GM12878 (cell line): ENCODE results near the gene ATF6. TPM values are rescaled to one million over a fixed set of nuclear protein-coding genes. Genes with fewer than 3 reads are reported as not detected.

Experiments
- ATAC-seq: fragments of 200-7000 bp; cut with Tn5 transposase; 3 replicates; pipeline ENCODE4 v1.9.1; 2020; ENCODE audit warnings: mild to moderate bottlenecking, moderate library complexity
- BruUV-seq: library from RNA; stranded (reverse); fragments of 400-500 nt; replicated peaks from 2 replicates; lab custom pipeline; 2021; lab: Mats Ljungman, UMichigan
- CTCF ChIA-PET: fragments of 300-600 bp; sonication (Branson Sonifier 250); formaldehyde crosslinking; extraction: SDS; loops from one replicate; lab custom pipeline; 2021; ENCODE audit warnings: inconsistent platforms; lab: Yijun Ruan, JAX
- POLR2A ChIA-PET: fragments of 350-600 bp; formaldehyde crosslinking; extraction: SDS; loops from one replicate; lab custom pipeline; 2021; ENCODE audit warnings: inconsistent platforms; lab: Charles Lee
- RAD21 ChIA-PET: fragments of 300-600 bp; sonication (Branson Sonifier 250); formaldehyde crosslinking; loops from one replicate; lab custom pipeline; 2023; ENCODE audit warnings: antibody characterized with exemption; ENCODE audit not compliant: unreplicated experiment; lab: Charles Lee
- SMC1A ChIA-PET: fragments of 300-600 bp; sonication (Branson Sonifier 250); formaldehyde crosslinking; loops from one replicate; lab custom pipeline; 2023; ENCODE audit not compliant: unreplicated experiment, uncharacterized antibody; lab: Charles Lee
- DNase-seq: peaks from one replicate; pipeline ENCODE4 v3.0.0-alpha.2; 2011; ENCODE audit warnings: low read depth, low spot score
- FAIRE-seq: peaks from 3 replicates; lab custom pipeline; 2011; peaks lifted over from hg19 to GRCh38; lab: Jason Lieb, UNC
- H2AFZ ChIP-seq: 2 replicates; pipeline ENCODE4 v1.6.0; 2011; ENCODE audit warnings: low read depth, low read length, control low read depth; ENCODE audit not compliant: control insufficient read depth
- H3K27ac ChIP-seq: 2 replicates; pipeline ENCODE4 v1.5.1; 2011; ENCODE audit warnings: control low read depth; ENCODE audit not compliant: control insufficient read depth, insufficient read depth
- H3K27me3 ChIP-seq, 2 experiments: replicated peaks in 1 of 2; 2 replicates each; pipeline versions ENCODE4 v1.6.0 to v1.6.1; 2011; ENCODE audit warnings: low read length in 1 of 2; ENCODE audit not compliant: control insufficient read depth in 2 of 2, insufficient read depth in 2 of 2
- H3K36me3 ChIP-seq, 2 experiments: 2 replicates each; pipeline ENCODE4 v1.5.1; 2011; ENCODE audit warnings: low read length in 1 of 2; ENCODE audit not compliant: control insufficient read depth in 2 of 2, insufficient read depth in 2 of 2
- H3K4me1 ChIP-seq: 2 replicates; pipeline ENCODE4 v1.6.1; 2011; ENCODE audit warnings: mild to moderate bottlenecking, low read length, moderate library complexity, mixed read lengths; ENCODE audit not compliant: control insufficient read depth, insufficient read depth
- H3K4me2 ChIP-seq: 2 replicates; pipeline ENCODE4 v1.6.0; 2011; ENCODE audit warnings: control low read depth; ENCODE audit not compliant: control insufficient read depth, insufficient read depth
- H3K4me3 ChIP-seq: fragments of 200-600 bp; sonication (generic); 2 replicates; pipeline ENCODE4 v1.5.1; 2016
- H3K79me2 ChIP-seq: 2 replicates; pipeline ENCODE4 v1.6.0; 2011; ENCODE audit warnings: low read length; ENCODE audit not compliant: control insufficient read depth, insufficient read depth
- H3K9ac ChIP-seq: 2 replicates; pipeline ENCODE4 v1.8.0; 2011; ENCODE audit warnings: low read length, control low read depth, mixed read lengths; ENCODE audit not compliant: control insufficient read depth, insufficient read depth
- H3K9me3 ChIP-seq: replicated peaks from 3 replicates; pipeline ENCODE4 v1.5.1; 2011; ENCODE audit warnings: mild to moderate bottlenecking, low read length; ENCODE audit not compliant: control insufficient read depth, insufficient read depth
- H4K20me1 ChIP-seq: 2 replicates; pipeline ENCODE4 v1.6.0; 2011; ENCODE audit not compliant: control insufficient read depth, insufficient read depth
- ETV6 ChIP-seq, 2 experiments: fragments of 450-650 bp in 1 of 2; IDR thresholded peaks in 1 of 2; conservative IDR thresholded peaks in 1 of 2; 2 replicates each; pipeline ENCODE4 v1.6.1; 2014; ENCODE audit warnings: antibody characterized with exemption in 1 of 2, borderline replicate concordance in 1 of 2, low read depth in 1 of 2, mild to moderate bottlenecking in 1 of 2, moderate library complexity in 1 of 2
- KAT2A ChIP-seq: conservative IDR thresholded peaks from 2 replicates; pipeline ENCODE4 v1.6.1; 2011; ENCODE audit warnings: low read depth, low read length; ENCODE audit not compliant: control insufficient read depth
- KLF5 ChIP-seq: fragments of 450-650 bp; IDR thresholded peaks from 2 replicates; pipeline ENCODE4 v1.6.1; 2014; ENCODE audit warnings: mild to moderate bottlenecking; ENCODE audit not compliant: partially characterized antibody
- NFIC ChIP-seq: IDR thresholded peaks from 2 replicates; pipeline ENCODE4 v1.6.1; 2012; ENCODE audit warnings: low read depth, mild to moderate bottlenecking, inconsistent platforms, low read length, moderate library complexity
- RBBP5 ChIP-seq: fragments of 200-600 bp; sonication (generic); conservative IDR thresholded peaks from 2 replicates; pipeline ENCODE4 v1.6.1; 2016
- STAT1 ChIP-seq: fragments of 450-650 bp; conservative IDR thresholded peaks from 2 replicates; pipeline ENCODE4 v1.6.1; 2014; ENCODE audit warnings: antibody characterized with exemption, mild to moderate bottlenecking
- TARDBP ChIP-seq: IDR thresholded peaks from 2 replicates; pipeline ENCODE4 v1.6.1; 2016; ENCODE audit warnings: borderline replicate concordance
- WGBS: methylation state at CpG from one replicate; pipeline ENCODE4 v1.1.6; 2016; ENCODE audit warnings: low lambda C conversion rate; ENCODE audit not compliant: insufficient replicate concordance, insufficient coverage; ENCODE audit errors: missing lambda C conversion rate; 5-methylcytosine and 5-hydroxymethylcytosine counted together
- in situ Hi-C: fragments of 300-500 bp; cut with MboI; formaldehyde crosslinking; loops from 9 replicates; pipeline ENCODE4 v1.14.3; 2018; ENCODE audit warnings: mixed read lengths
- intact Hi-C: fragments of 100-400 bp; cut with micrococcal nuclease; formaldehyde crosslinking; loops from one replicate; pipeline ENCODE4 v1.14.2; 2022; ENCODE audit not compliant: unreplicated experiment
- polyA plus RNA-seq, 11 experiments: library from polyadenylated mRNA; depleted of rRNA in 4 of 11; unstranded in 6 of 11; stranded (reverse) in 5 of 11; fragments of >200 nt; fragmentation: Nextera tagmentation in 4 of 11; fragmentation: Illumina TruSeq in 1 of 11; extraction: Ambion mirVana in 4 of 11; extraction: Trizol in 1 of 11; gene quantifications; 1 replicate in 1 of 11; 2 replicates in 10 of 11; pipeline versions ENCODE4 v1.2.1 to v1.2.3, GENCODE V29; 2011 to 2016; ENCODE audit warnings: inconsistent platforms in 2 of 11, missing spikeins in 2 of 11, low read depth in 1 of 11
- total RNA-seq, 4 experiments: library from RNA; depleted of rRNA in 3 of 4; stranded (reverse); fragments of >200 nt in 3 of 4; fragmentation: Illumina TruSeq in 1 of 4; extraction: Trizol in 1 of 4; gene quantifications; 2 replicates each; pipeline versions ENCODE4 v1.2.1 to v1.2.3, GENCODE V29; 2013 to 2021
- TF ChIP-seq, protein P1 (sequence below): fragments of 150-350 bp; IDR thresholded peaks from 2 replicates; pipeline ENCODE4 v1.6.1; 2016; ENCODE audit warnings: low read depth, low read length

ATF6 gene
- total and polyA plus RNA-seq, 10 of the 15 experiments (the other 5 are each of a cell fraction or from before 2014, with no cell fraction given), result 7.8 to 24.3 (median 14.7) TPM

DNA sequence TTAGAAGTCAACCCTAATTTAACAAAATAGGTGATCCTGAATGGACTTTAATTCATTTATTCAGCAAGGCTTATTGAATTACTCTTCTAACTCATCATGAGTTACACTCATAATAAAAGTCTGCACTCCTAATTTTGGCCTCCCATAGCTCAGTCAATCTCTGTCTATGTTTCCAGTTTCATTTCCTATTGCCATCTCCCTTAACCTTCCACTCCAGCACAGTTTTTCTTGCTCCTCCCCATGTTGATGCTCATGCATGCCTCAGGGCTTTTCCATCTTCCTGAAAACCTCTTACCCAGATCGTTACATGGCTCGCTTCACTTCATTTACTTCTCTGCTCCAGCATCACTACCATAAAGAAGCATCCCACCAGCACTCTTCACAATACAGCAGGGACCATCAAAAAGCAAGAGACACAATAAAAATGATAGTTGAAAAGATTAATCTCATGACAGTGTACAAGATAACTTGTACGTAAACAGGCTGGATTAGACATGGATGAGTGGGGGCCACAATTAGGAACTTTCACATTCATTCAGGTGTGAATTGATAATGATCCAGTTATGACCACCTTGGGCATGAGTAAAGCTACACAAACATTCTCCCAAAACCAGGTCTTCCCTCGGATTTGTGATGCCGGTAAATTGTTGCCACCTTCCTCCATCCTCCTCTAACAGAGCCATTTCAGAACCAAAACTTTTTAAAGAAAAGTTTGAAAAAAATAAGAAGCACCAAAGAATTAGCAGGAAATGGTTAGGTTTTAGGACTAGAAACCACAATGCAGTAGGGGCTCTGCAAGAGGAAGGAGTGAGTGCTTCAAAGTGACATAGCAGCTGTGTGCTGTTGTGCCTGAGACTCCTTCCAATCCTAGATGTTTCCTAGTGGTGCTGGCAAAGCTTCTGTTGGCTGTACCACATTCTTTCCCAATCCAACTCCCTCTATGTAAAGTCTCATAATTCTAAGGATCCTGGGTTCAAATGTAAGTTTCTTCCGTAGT, 167.8 kb downstream of the ATF6 start (continued):
- TF ChIP-seq, protein P1, sequence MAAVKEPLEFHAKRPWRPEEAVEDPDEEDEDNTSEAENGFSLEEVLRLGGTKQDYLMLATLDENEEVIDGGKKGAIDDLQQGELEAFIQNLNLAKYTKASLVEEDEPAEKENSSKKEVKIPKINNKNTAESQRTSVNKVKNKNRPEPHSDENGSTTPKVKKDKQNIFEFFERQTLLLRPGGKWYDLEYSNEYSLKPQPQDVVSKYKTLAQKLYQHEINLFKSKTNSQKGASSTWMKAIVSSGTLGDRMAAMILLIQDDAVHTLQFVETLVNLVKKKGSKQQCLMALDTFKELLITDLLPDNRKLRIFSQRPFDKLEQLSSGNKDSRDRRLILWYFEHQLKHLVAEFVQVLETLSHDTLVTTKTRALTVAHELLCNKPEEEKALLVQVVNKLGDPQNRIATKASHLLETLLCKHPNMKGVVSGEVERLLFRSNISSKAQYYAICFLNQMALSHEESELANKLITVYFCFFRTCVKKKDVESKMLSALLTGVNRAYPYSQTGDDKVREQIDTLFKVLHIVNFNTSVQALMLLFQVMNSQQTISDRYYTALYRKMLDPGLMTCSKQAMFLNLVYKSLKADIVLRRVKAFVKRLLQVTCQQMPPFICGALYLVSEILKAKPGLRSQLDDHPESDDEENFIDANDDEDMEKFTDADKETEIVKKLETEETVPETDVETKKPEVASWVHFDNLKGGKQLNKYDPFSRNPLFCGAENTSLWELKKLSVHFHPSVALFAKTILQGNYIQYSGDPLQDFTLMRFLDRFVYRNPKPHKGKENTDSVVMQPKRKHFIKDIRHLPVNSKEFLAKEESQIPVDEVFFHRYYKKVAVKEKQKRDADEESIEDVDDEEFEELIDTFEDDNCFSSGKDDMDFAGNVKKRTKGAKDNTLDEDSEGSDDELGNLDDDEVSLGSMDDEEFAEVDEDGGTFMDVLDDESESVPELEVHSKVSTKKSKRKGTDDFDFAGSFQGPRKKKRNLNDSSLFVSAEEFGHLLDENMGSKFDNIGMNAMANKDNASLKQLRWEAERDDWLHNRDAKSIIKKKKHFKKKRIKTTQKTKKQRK, result no peak
- no peak for TF ChIP-seq STAT1
- TF ChIP-seq ETV6 (conservative IDR thresholded peaks at IDR 0.05 in 1 of 2, IDR thresholded peaks at IDR 0.05 in 1 of 2; ENCODE audit: borderline replicate concordance in 1 of 2, low read depth in 1 of 2), result peak in 1 of 2 experiments; percentile 80; a peak in 1 of 4 replicates
- no peak for TF ChIP-seq TARDBP
- TF ChIP-seq RBBP5, result no peak
- no peak for TF ChIP-seq KLF5

- in situ Hi-C loops, result no loop called here
- Histone ChIP-seq H3K4me1 (peaks cover 17% of the 10 kb centered on the region), H3K9me3 (no peaks in the 10 kb centered on the region), H3K79me2 (no peaks in the 10 kb centered on the region), H4K20me1 (no peaks in the 10 kb centered on the region), H3K9ac (no peak overlapping the region), H3K27ac (no peak overlapping the region), H2AFZ (no peak overlapping the region), H3K27me3 (no peaks in the 10 kb centered on the region), H3K4me2 (no peak overlapping the region), H3K4me3 (no peak overlapping the region), H3K36me3 (peaks cover 0 to 11% of the 10 kb centered on the region in 2 experiments; a peak in 3 of 4 replicates)
- CTCF ChIA-PET, result interaction anchor here (0.5 kb wide), 1 partner anchor 108 kb away, joined by 3 read pairs; no protein-coding TSS in a partner anchor
- BruUV-seq, result no TSS peak
- 100% methylated on average over 1 of the region's 1 CpG for WGBS
- intact Hi-C loops, result no loop called here
- POLR2A ChIA-PET, result interaction anchor here (1.2 kb wide), 1 partner anchor 20 kb away, joined by 3 read pairs; no protein-coding TSS in a partner anchor
- RAD21 ChIA-PET, result no interaction called here
- TF ChIP-seq NFIC (no peak), KAT2A (no peak)
- FAIRE-seq (no peak), ATAC-seq (no peak), DNase-seq (no peak)
- SMC1A ChIA-PET, result interaction anchor here (1.6 kb wide), 1 partner anchor 10 kb away, joined by 4 read pairs; no protein-coding TSS in a partner anchor
Measured at GRCh38 chr1:161935264-161935663, 169.1 kb downstream of the ATF6 start.
